Vagina (tissue), 2 donors: Measurements from ENCODE around the gene MTERF4. TPM values are rescaled to one million over a fixed set of nuclear protein-coding genes. Genes with fewer than 3 reads are reported as not detected.

Experiments used
- DNase-seq, 2 donors: peaks; one replicate each; pipeline ENCODE4 v3.0.0-alpha.2; 2017; ENCODE audit errors: extremely low spot score in 2 of 2
- H3K27ac ChIP-seq: fragments of 200-600 bp; sonication (generic); one replicate; pipeline ENCODE4 v1.5.1; 2019
- H3K27me3 ChIP-seq: fragments of 200-600 bp; sonication (generic); one replicate; pipeline ENCODE4 v1.5.1; 2019
- H3K36me3 ChIP-seq, 2 donors: fragments of 200-600 bp; sonication (generic); one replicate each; pipeline ENCODE4 v1.5.1; 2017 to 2019
- H3K4me1 ChIP-seq: fragments of 200-600 bp; sonication (generic); one replicate; pipeline ENCODE4 v1.5.1; 2019
- H3K4me3 ChIP-seq, 2 donors: fragments of 200-600 bp; sonication (generic); 1 replicate in 1 of 2; 2 replicates in 1 of 2; pipeline ENCODE4 v1.5.1; 2016 to 2019
- H3K9me3 ChIP-seq: fragments of 200-600 bp; sonication (generic); one replicate; pipeline ENCODE4 v1.5.1; 2019
- CTCF ChIP-seq, 3 experiments: fragments of 450-650 bp in 2 of 3; fragments of 200-600 bp in 1 of 3; sonication (generic) in 1 of 3; IDR thresholded peaks; one replicate each; pipeline ENCODE4 v1.5.1; 2017 to 2019; ENCODE audit warnings: antibody characterized with exemption in 3 of 3, mild to moderate bottlenecking in 2 of 3, moderate library complexity in 2 of 3
- POLR2A ChIP-seq, 2 donors: fragments of 450-650 bp; IDR thresholded peaks; one replicate each; pipeline ENCODE4 v1.6.1; 2017; ENCODE audit warnings: antibody characterized with exemption in 2 of 2, mild to moderate bottlenecking in 2 of 2, moderate library complexity in 2 of 2
- POLR2AphosphoS5 ChIP-seq, 2 donors: sonication (generic); formaldehyde crosslinking; IDR thresholded peaks; one replicate each; pipeline ENCODE4 v1.9.0; 2017; ENCODE audit warnings: antibody characterized with exemption in 2 of 2, mild to moderate bottlenecking in 2 of 2, low read depth in 1 of 2; ENCODE audit not compliant: insufficient read depth in 1 of 2
- intact Hi-C: fragments of 100-400 bp; cut with DNase I; formaldehyde crosslinking; loops from one replicate; pipeline ENCODE4 v1.15.1; 2023
- total RNA-seq: library from RNA; depleted of rRNA; stranded (reverse); fragments of >200 nt; gene quantifications from one replicate; pipeline ENCODE4 v1.2.3, GENCODE V29; 2016

Gene MTERF4
- total RNA-seq, 1 donor from 2014 or later, result 30.2 TPM

- Histone ChIP-seq H3K4me1 (peaks cover 21% of the 10 kb centered on the region), H3K9me3 (no peaks in the 10 kb centered on the region), H3K4me3 (peak overlapping the region in 1 of 2 donors; percentile 39), H3K36me3 (peaks cover 0 to 10% of the 10 kb centered on the region in 2 donors), H3K27ac (no peak overlapping the region), H3K27me3 (no peaks in the 10 kb centered on the region)
- TF ChIP-seq CTCF (IDR thresholded peaks at IDR 0.05), result no peak
- no peak for TF ChIP-seq POLR2AphosphoS5 (IDR thresholded peaks at IDR 0.05; ENCODE audit: insufficient read depth in 1 of 2, low read depth in 1 of 2)
- TF ChIP-seq POLR2A (IDR thresholded peaks at IDR 0.05), result no peak
- intact Hi-C loops, result no loop called here
- no peak for DNase-seq
Measured at GRCh38 chr2:241063587-241063986, 38.5 kb downstream of the MTERF4 start.

- peak; percentile 84 to 94 for DNase-seq
- intact Hi-C loops, result no loop called here
- H3K27ac ChIP-seq, result no peak overlapping the region
- no peak for TF ChIP-seq POLR2AphosphoS5 (IDR thresholded peaks at IDR 0.05; ENCODE audit: insufficient read depth in 1 of 2, low read depth in 1 of 2)
- TF ChIP-seq POLR2A (IDR thresholded peaks at IDR 0.05), result no peak
- TF ChIP-seq CTCF (IDR thresholded peaks at IDR 0.05), result no peak
- H3K36me3 ChIP-seq, result peaks cover 0 to 5% of the 10 kb centered on the region in 2 donors
- peak overlapping the region in 1 of 2 donors; percentile 39 for H3K4me3 ChIP-seq
- H3K9me3 ChIP-seq, result no peaks in the 10 kb centered on the region
- peaks cover 21% of the 10 kb centered on the region for H3K4me1 ChIP-seq
- H3K27me3 ChIP-seq, result no peaks in the 10 kb centered on the region
Measured at GRCh38 chr2:241063093-241063551, 39.0 kb downstream of the MTERF4 start.

GRCh38 chr2:241062389-241063092 is 39.5 kb downstream of the MTERF4 start:
- TF ChIP-seq POLR2A (IDR thresholded peaks at IDR 0.05) (no peak), POLR2AphosphoS5 (IDR thresholded peaks at IDR 0.05; ENCODE audit: insufficient read depth in 1 of 2, low read depth in 1 of 2) (no peak), CTCF (IDR thresholded peaks at IDR 0.05) (no peak)
- Histone ChIP-seq H3K4me3 (peak overlapping the region in 1 of 2 donors; percentile 39), H3K27ac (no peak overlapping the region), H3K27me3 (no peaks in the 10 kb centered on the region), H3K36me3 (peaks cover 0 to 3% of the 10 kb centered on the region in 2 donors), H3K4me1 (peaks cover 21% of the 10 kb centered on the region), H3K9me3 (no peaks in the 10 kb centered on the region)
- DNase-seq, result peak in 1 of 2 donors; percentile 86
- intact Hi-C loops, result no loop called here

- peaks cover 21% of the 10 kb centered on the region for H3K4me1 ChIP-seq
- no peaks in the 10 kb centered on the region for H3K36me3 ChIP-seq
- TF ChIP-seq POLR2AphosphoS5 (IDR thresholded peaks at IDR 0.05; ENCODE audit: insufficient read depth in 1 of 2, low read depth in 1 of 2) (peak in 1 of 2 donors; percentile 86), POLR2A (IDR thresholded peaks at IDR 0.05) (no peak), CTCF (IDR thresholded peaks at IDR 0.05) (no peak)
- H3K9me3 ChIP-seq, result no peaks in the 10 kb centered on the region
- intact Hi-C loops, result no loop called here
- peak in 1 of 2 donors; percentile 83 for DNase-seq
- no peak overlapping the region for H3K4me3 ChIP-seq
- no peak overlapping the region for H3K27ac ChIP-seq
- H3K27me3 ChIP-seq, result no peaks in the 10 kb centered on the region
Measured at GRCh38 chr2:241061275-241061674, 40.8 kb downstream of the MTERF4 start.
